ENCODE data around the gene YES1.

DNA sequence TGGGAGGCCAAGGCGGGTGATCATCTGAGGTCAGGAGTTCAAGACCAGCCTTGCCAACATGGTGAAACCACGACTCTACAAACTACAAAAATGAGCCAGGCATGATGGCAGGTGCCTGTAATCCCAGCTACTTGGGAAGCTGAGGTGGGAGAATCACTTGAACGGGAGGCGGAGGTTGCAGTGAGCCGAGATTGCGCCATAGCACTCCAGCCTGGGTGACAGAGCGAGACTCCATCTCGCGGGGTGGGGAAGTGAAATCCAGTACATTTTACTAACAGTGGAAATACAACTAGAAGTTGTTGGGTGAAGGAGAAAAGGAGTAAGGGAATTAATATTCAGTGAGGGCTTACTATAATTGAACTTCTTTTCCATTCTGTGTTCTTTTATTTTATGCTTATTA is 86.4 kb downstream of the YES1 start:
- TF ChIP-seq, protein P1, sequence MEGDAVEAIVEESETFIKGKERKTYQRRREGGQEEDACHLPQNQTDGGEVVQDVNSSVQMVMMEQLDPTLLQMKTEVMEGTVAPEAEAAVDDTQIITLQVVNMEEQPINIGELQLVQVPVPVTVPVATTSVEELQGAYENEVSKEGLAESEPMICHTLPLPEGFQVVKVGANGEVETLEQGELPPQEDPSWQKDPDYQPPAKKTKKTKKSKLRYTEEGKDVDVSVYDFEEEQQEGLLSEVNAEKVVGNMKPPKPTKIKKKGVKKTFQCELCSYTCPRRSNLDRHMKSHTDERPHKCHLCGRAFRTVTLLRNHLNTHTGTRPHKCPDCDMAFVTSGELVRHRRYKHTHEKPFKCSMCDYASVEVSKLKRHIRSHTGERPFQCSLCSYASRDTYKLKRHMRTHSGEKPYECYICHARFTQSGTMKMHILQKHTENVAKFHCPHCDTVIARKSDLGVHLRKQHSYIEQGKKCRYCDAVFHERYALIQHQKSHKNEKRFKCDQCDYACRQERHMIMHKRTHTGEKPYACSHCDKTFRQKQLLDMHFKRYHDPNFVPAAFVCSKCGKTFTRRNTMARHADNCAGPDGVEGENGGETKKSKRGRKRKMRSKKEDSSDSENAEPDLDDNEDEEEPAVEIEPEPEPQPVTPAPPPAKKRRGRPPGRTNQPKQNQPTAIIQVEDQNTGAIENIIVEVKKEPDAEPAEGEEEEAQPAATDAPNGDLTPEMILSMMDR (conservative IDR thresholded peaks at IDR 0.05): no peak
- no peak for TF ChIP-seq ZFX (IDR thresholded peaks at IDR 0.05)
